ENCODE measurements around the gene ATP6AP2.

GRCh38 chrX:40628506-40628905 is 47.7 kb downstream of the ATP6AP2 start:
- no peak for TF ChIP-seq POLR2A (IDR thresholded peaks at IDR 0.05)
- TF ChIP-seq CTCF (IDR thresholded peaks at IDR 0.05) = no peak
